ENCODE measurements around the gene CCDC167. TPM values are rescaled to one million over a fixed set of nuclear protein-coding genes. Genes with fewer than 3 reads are reported as not detected.

Gene CCDC167
- total and polyA plus RNA-seq, 2 donors (not counting 1 experiment from before 2014, with no cell fraction given) = 8.3 to 35.7 TPM

DNA sequence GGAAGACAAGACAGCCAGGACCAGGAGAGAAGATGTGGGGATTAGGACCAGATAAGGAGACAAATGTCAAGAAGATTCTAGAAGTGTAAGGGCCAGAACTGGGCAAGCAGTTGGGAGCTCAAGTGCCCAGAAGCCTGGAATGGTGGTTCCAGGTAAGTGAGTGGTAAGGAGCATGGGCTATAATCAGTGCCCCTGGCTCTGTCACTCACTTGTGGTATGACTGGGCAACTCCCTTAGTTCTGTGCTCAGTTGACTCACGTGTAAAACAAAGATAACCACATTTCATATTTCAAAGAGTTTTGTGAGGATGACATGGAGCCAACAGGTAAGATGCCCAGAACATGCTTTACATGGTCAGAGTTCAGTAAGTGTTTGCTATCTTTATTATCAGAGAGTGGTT, 11.2 kb downstream of the CCDC167 start:
- Histone ChIP-seq H3K4me1 (ENCODE audit: control insufficient read depth, extremely low read depth, insufficient read depth, low read length) (no peaks in the 10 kb centered on the region), H2AFZ (ENCODE audit: low read length) (no peak overlapping the region), H4K20me1 (ENCODE audit: control insufficient read depth, extremely low read depth, insufficient read depth, low read length) (no peaks in the 10 kb centered on the region), H3K4me2 (ENCODE audit: extremely low read depth, insufficient read depth, low read length) (no peak overlapping the region), H3K79me2 (ENCODE audit: control insufficient read depth, insufficient read depth, low read length) (no peaks in the 10 kb centered on the region), H3K9me3 (ENCODE audit: control insufficient read depth, insufficient read depth, low read depth, low read length) (no peaks in the 10 kb centered on the region), H3K9ac (ENCODE audit: insufficient read depth, low read length) (no peak overlapping the region), H3K4me3 (replicated peaks in 1 of 4; ENCODE audit: control extremely low read depth in 1 of 4, insufficient read depth in 1 of 4, low read depth in 3 of 4, low read length in 4 of 4) (no peak overlapping the region), H3K27ac (ENCODE audit: insufficient read depth, low read length) (no peak overlapping the region), H3K36me3 (ENCODE audit: control insufficient read depth, insufficient read depth, low read length) (no peaks in the 10 kb centered on the region), H3K27me3 (ENCODE audit: control insufficient read depth, insufficient read depth, low read length) (no peaks in the 10 kb centered on the region)
- DNase-seq (ENCODE audit: low read depth in 2 of 2) = no peak
- no peak for TF ChIP-seq EZH2 (IDR thresholded peaks at IDR 0.05; ENCODE audit: low read length, missing control alignments)
- TF ChIP-seq, protein P1, sequence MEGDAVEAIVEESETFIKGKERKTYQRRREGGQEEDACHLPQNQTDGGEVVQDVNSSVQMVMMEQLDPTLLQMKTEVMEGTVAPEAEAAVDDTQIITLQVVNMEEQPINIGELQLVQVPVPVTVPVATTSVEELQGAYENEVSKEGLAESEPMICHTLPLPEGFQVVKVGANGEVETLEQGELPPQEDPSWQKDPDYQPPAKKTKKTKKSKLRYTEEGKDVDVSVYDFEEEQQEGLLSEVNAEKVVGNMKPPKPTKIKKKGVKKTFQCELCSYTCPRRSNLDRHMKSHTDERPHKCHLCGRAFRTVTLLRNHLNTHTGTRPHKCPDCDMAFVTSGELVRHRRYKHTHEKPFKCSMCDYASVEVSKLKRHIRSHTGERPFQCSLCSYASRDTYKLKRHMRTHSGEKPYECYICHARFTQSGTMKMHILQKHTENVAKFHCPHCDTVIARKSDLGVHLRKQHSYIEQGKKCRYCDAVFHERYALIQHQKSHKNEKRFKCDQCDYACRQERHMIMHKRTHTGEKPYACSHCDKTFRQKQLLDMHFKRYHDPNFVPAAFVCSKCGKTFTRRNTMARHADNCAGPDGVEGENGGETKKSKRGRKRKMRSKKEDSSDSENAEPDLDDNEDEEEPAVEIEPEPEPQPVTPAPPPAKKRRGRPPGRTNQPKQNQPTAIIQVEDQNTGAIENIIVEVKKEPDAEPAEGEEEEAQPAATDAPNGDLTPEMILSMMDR (conservative IDR thresholded peaks at IDR 0.05 in 1 of 2, IDR thresholded peaks at IDR 0.05 in 1 of 2; ENCODE audit: low read depth in 1 of 2, low read length in 2 of 2) = no peak

GRCh38 chr6:37487591-37488380, 11.9 kb downstream of the CCDC167 start:
- Histone ChIP-seq H3K4me2 (ENCODE audit: extremely low read depth, insufficient read depth, low read length) (no peak overlapping the region), H3K27ac (ENCODE audit: insufficient read depth, low read length) (no peak overlapping the region), H3K79me2 (ENCODE audit: control insufficient read depth, insufficient read depth, low read length) (no peaks in the 10 kb centered on the region), H3K4me3 (replicated peaks in 1 of 4; ENCODE audit: control extremely low read depth in 1 of 4, insufficient read depth in 1 of 4, low read depth in 3 of 4, low read length in 4 of 4) (no peak overlapping the region), H3K9ac (ENCODE audit: insufficient read depth, low read length) (no peak overlapping the region), H3K36me3 (ENCODE audit: control insufficient read depth, insufficient read depth, low read length) (peaks cover 3% of the 10 kb centered on the region), H3K9me3 (ENCODE audit: control insufficient read depth, insufficient read depth, low read depth, low read length) (no peaks in the 10 kb centered on the region), H2AFZ (ENCODE audit: low read length) (no peak overlapping the region), H3K4me1 (ENCODE audit: control insufficient read depth, extremely low read depth, insufficient read depth, low read length) (no peaks in the 10 kb centered on the region), H3K27me3 (ENCODE audit: control insufficient read depth, insufficient read depth, low read length) (no peaks in the 10 kb centered on the region), H4K20me1 (ENCODE audit: control insufficient read depth, extremely low read depth, insufficient read depth, low read length) (no peaks in the 10 kb centered on the region)
- TF ChIP-seq, protein P1 (conservative IDR thresholded peaks at IDR 0.05 in 1 of 2, IDR thresholded peaks at IDR 0.05 in 1 of 2; ENCODE audit: low read depth in 1 of 2, low read length in 2 of 2) = no peak
- no peak for TF ChIP-seq EZH2 (IDR thresholded peaks at IDR 0.05; ENCODE audit: low read length, missing control alignments)
- no peak for DNase-seq (ENCODE audit: low read depth in 2 of 2)

DNA sequence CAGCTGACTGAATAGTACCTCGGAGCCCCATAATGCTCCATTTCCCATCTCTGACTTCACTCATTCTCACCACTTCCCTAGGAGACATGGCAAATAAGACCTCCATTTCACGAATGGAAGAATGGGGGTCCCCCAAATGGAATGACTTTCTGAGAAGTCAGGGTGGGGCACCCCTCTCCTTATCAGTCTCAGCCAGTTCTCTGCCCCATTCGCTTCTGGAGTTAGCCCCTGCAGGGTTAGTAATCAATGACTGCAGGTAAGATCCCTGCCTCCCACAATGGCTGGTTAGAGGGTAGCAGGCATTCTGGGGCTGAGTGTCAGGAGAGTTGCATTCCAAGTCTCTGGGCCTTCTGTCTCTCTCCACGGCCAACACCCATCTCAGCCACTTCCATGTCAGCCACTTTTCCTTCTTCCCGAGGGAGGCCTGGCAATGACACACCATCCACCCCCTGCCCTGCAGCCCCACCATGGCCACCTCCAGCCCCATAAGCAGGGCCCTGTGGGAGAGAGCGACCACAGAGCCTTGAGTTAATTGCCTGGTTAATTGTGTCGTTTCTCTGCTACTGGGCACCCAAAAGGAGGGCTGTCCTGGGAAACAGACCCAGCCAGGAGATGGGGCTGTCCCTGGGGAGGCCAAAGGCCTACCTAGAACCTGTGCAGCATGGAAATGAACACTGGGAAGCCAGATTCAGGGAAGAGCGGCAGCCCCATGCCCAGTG, 13.4 kb downstream of the CCDC167 start:
- DNase-seq (ENCODE audit: low read depth in 2 of 2) = no peak
- Histone ChIP-seq H4K20me1 (ENCODE audit: control insufficient read depth, extremely low read depth, insufficient read depth, low read length) (no peaks in the 10 kb centered on the region), H3K9me3 (ENCODE audit: control insufficient read depth, insufficient read depth, low read depth, low read length) (no peaks in the 10 kb centered on the region), H3K79me2 (ENCODE audit: control insufficient read depth, insufficient read depth, low read length) (no peaks in the 10 kb centered on the region), H3K36me3 (ENCODE audit: control insufficient read depth, insufficient read depth, low read length) (peaks cover 6% of the 10 kb centered on the region), H3K27me3 (ENCODE audit: control insufficient read depth, insufficient read depth, low read length) (no peaks in the 10 kb centered on the region), H3K4me2 (ENCODE audit: extremely low read depth, insufficient read depth, low read length) (no peak overlapping the region), H3K4me1 (ENCODE audit: control insufficient read depth, extremely low read depth, insufficient read depth, low read length) (no peaks in the 10 kb centered on the region), H3K9ac (ENCODE audit: insufficient read depth, low read length) (no peak overlapping the region), H3K27ac (ENCODE audit: insufficient read depth, low read length) (no peak overlapping the region), H3K4me3 (replicated peaks in 1 of 4; ENCODE audit: control extremely low read depth in 1 of 4, insufficient read depth in 1 of 4, low read depth in 3 of 4, low read length in 4 of 4) (no peak overlapping the region), H2AFZ (ENCODE audit: low read length) (no peak overlapping the region)
- TF ChIP-seq, protein P1 (conservative IDR thresholded peaks at IDR 0.05 in 1 of 2, IDR thresholded peaks at IDR 0.05 in 1 of 2; ENCODE audit: low read depth in 1 of 2, low read length in 2 of 2) = no peak
- TF ChIP-seq EZH2 (IDR thresholded peaks at IDR 0.05; ENCODE audit: low read length, missing control alignments) = no peak

Measured in fibroblast of lung (primary cell).